Measurements from ENCODE around the gene BEST4.

DNA sequence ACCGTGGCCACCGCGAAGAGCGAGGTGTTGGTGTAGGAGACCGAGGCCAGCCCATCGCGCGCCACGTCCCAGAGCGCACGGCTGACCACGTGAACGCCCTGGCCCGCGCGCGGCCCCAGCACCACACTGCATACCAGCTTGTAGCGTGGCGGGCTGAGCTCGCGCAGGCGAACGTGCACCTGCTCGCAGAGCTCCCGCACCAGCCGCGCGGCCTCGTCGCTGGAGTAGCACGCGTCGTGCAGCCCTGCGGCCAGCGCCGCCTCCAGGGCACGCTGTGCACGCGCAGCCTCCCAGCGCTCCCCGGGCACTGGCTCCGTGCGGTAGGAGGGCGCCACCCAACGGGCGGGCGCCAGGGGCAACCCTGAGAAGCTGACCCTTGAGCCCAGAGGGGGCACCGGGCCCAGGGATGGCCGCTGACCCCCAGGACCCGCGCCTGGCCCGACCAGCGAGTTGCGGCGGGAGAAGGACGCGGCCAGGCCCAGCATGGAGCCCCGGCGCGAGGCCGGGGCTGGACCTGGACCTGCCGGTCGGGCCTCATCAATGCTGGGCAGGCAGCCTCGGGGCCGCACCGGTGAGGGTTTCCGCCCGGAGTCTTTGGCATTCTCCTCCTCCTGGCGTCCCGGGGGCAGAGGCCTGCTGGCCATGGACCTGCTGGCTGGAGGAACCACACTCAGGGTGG is 18.2 kb upstream of the BEST4 start:
- TF ChIP-seq, protein P1, sequence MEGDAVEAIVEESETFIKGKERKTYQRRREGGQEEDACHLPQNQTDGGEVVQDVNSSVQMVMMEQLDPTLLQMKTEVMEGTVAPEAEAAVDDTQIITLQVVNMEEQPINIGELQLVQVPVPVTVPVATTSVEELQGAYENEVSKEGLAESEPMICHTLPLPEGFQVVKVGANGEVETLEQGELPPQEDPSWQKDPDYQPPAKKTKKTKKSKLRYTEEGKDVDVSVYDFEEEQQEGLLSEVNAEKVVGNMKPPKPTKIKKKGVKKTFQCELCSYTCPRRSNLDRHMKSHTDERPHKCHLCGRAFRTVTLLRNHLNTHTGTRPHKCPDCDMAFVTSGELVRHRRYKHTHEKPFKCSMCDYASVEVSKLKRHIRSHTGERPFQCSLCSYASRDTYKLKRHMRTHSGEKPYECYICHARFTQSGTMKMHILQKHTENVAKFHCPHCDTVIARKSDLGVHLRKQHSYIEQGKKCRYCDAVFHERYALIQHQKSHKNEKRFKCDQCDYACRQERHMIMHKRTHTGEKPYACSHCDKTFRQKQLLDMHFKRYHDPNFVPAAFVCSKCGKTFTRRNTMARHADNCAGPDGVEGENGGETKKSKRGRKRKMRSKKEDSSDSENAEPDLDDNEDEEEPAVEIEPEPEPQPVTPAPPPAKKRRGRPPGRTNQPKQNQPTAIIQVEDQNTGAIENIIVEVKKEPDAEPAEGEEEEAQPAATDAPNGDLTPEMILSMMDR (IDR thresholded peaks at IDR 0.05 in 4 of 5, conservative IDR thresholded peaks at IDR 0.05 in 1 of 5) = no peak
- no peak for TF ChIP-seq POLR2A (IDR thresholded peaks at IDR 0.05)
